ENCODE results near the gene DCBLD1. TPM values are rescaled to one million over a fixed set of nuclear protein-coding genes. Genes with fewer than 3 reads are reported as not detected.

Gene DCBLD1
- total RNA-seq, 3 donors from 2014 or later: 1.5 to 1.9 (median 1.5) TPM

DNA sequence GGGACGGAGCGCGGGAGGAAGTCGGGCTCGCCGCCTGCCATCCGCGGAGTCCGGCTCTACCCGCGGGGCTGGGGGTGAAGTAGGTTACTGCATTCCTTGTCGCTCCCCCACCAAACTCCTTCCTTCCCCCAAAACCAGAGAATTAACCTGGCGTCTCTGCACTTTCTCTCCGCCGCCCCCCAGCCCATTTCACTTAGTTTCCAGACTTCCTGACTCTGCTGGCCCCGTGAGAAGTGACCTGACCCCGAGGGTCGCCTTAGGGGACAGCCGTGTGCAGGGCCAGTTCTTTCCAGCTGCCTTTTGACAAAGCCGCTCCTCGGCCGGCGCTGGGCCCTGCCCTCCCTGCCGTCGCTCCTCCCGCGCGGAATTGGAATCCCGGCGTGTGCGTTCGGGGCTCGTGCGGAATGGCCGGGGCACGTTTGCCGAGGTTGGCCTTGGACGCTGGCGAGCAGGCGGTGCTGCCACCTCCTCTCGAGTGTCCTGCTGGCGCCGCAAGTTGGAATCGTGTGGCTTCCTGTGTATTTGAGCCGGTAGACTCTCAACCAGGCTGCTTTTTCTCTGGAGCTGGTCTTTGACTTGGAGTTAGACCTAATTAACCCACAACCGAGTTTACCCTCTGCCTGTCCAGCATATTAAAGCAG lies 650 bp downstream of the DCBLD1 start:
- H3K36me3 Mint-ChIP-seq (ENCODE audit: insufficient read depth): peaks cover 2% of the 10 kb centered on the region
- H3K4me3 Mint-ChIP-seq: peak overlapping the region; percentile 92

GRCh38 chr6:117483645-117484016 lies 1.2 kb downstream of the DCBLD1 start:
- ATAC-seq (no peak), DNase-seq (no peak)
- H3K4me1 Mint-ChIP-seq (ENCODE audit: low read depth): peaks cover 14% of the 10 kb centered on the region
- no peaks in the 10 kb centered on the region for H3K9me3 Mint-ChIP-seq
- peaks cover 2% of the 10 kb centered on the region for H3K36me3 Mint-ChIP-seq (ENCODE audit: insufficient read depth)
- H3K4me3 Mint-ChIP-seq: peak overlapping the region; percentile 92
- H3K27me3 Mint-ChIP-seq (ENCODE audit: low read depth): peaks cover 50% of the 10 kb centered on the region

More for the DNA sequence above, 650 bp downstream of the DCBLD1 start:
- peaks cover 14% of the 10 kb centered on the region for H3K4me1 Mint-ChIP-seq (ENCODE audit: low read depth)
- no peaks in the 10 kb centered on the region for H3K9me3 Mint-ChIP-seq
- no peak for DNase-seq
- ATAC-seq: peak; percentile 6 to 17
- peaks cover 51% of the 10 kb centered on the region for H3K27me3 Mint-ChIP-seq (ENCODE audit: low read depth)

DNA sequence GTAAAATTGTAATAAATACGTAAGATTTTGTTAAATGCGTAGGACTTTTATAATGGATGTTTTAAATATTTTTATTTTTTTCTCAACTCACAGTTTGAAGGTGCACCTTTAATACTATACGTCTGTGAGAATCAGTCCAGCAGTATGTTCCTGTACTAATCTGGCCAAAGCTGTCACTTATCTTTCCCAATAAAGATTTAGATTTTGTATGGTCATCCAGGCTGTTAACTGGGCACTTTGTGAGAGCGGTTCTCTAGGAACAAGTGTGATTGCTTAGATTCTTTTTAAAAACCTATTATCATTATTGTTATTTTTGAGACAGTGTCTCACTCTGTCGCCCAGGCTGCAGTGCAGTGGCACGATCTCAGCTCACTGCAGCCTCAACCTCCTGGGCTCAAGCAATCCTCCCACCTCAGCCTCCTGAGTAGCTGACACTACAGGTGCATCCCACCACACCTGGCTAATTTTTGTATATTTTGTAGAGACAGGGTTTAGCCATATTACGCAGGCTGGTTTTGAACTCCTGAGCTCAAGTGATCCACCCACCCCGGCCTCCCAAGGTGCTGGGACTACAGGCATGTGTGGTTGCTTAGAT lies 1.7 kb downstream of the DCBLD1 start:
- peaks cover 2% of the 10 kb centered on the region for H3K36me3 Mint-ChIP-seq (ENCODE audit: insufficient read depth)
- no peaks in the 10 kb centered on the region for H3K9me3 Mint-ChIP-seq
- DNase-seq (no peak), ATAC-seq (no peak)
- peaks cover 14% of the 10 kb centered on the region for H3K4me1 Mint-ChIP-seq (ENCODE audit: low read depth)
- peaks cover 47% of the 10 kb centered on the region for H3K27me3 Mint-ChIP-seq (ENCODE audit: low read depth)
- peak overlapping the region; percentile 92 for H3K4me3 Mint-ChIP-seq

GRCh38 chr6:117485433-117485832 lies 3.0 kb downstream of the DCBLD1 start:
- DNase-seq (no peak), ATAC-seq (no peak)
- Mint-ChIP-seq H3K9me3 (no peaks in the 10 kb centered on the region), H3K4me1 (ENCODE audit: low read depth) (peaks cover 14% of the 10 kb centered on the region), H3K36me3 (ENCODE audit: insufficient read depth) (peaks cover 2% of the 10 kb centered on the region), H3K27me3 (ENCODE audit: low read depth) (peaks cover 42% of the 10 kb centered on the region), H3K4me3 (no peak overlapping the region)

DNA sequence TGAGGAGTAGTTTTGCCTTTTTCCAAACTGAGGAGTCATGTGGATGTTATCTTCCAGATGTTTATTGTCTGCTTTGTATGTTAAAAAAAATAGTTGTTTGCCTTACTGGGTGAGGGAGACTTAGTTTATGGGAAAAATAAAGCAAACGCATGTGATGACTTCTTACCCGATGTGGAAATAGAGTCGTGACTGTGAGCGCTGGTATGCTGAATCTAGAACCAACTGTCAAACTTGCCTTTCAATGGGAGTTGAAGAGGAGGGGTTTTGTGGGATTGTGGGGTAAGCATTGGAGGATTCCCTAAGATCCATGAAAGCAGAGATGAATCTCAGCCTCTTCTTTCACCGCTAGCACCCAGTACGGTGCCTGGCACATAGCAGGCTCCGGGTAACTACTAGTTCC lies 5.3 kb downstream of the DCBLD1 start:
- ATAC-seq: no peak
- peaks cover 2% of the 10 kb centered on the region for H3K36me3 Mint-ChIP-seq (ENCODE audit: insufficient read depth)
- peaks cover 26% of the 10 kb centered on the region for H3K27me3 Mint-ChIP-seq (ENCODE audit: low read depth)
- H3K4me1 Mint-ChIP-seq (ENCODE audit: low read depth): peaks cover 5% of the 10 kb centered on the region
- DNase-seq: no peak
- no peaks in the 10 kb centered on the region for H3K9me3 Mint-ChIP-seq
- H3K4me3 Mint-ChIP-seq: no peak overlapping the region

DNA sequence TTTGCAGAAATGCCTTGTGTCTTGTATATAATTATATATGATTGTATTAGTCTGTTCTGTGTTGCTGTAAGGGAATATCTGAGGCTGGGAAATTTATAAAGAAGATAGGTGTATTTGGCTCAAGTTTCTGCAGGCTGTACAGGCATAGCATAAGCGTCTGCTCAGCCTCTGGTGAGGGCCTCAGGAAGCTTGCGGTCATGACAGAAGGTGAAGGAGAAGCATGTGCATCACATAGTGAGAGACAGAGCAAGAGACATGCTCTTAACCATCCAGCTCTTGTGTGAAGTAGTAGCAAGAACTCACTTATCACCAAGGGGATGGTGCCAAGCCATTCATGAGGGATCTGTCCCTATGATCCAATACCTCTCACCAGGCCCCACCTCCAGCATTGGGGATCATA lies 6.5 kb downstream of the DCBLD1 start:
- peaks cover 2% of the 10 kb centered on the region for H3K36me3 Mint-ChIP-seq (ENCODE audit: insufficient read depth)
- no peak overlapping the region for H3K4me3 Mint-ChIP-seq
- H3K4me1 Mint-ChIP-seq (ENCODE audit: low read depth): no peaks in the 10 kb centered on the region
- ATAC-seq (no peak), DNase-seq (no peak)
- peaks cover 20% of the 10 kb centered on the region for H3K27me3 Mint-ChIP-seq (ENCODE audit: low read depth)
- no peaks in the 10 kb centered on the region for H3K9me3 Mint-ChIP-seq

DNA sequence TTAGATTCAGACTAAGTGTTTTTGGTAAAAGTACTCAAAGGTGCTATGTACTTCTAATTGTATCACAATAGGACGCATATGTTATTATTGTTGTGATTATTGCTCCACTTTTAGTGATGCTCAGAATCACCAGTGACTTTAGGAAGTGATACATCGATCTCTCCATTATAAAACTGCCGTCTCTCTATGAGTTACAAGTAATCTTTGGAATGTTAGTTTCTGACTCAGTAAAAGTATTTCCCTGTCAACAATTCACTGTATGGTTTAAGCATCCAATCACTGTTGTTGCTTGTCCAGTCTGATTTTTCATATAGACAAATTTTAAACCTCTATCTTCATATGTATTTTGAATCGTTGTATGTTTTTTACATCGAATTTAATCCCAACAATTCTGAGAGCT lies 9.4 kb downstream of the DCBLD1 start:
- Mint-ChIP-seq H3K9me3 (no peaks in the 10 kb centered on the region), H3K4me1 (ENCODE audit: low read depth) (peaks cover 3% of the 10 kb centered on the region), H3K27me3 (ENCODE audit: low read depth) (peaks cover 3% of the 10 kb centered on the region), H3K4me3 (no peak overlapping the region), H3K36me3 (ENCODE audit: insufficient read depth) (peaks cover 2% of the 10 kb centered on the region)
- no peak for DNase-seq
- ATAC-seq: no peak

GRCh38 chr6:117493470-117493869 lies 11.0 kb downstream of the DCBLD1 start:
- Mint-ChIP-seq H3K4me1 (ENCODE audit: low read depth) (peaks cover 6% of the 10 kb centered on the region), H3K36me3 (ENCODE audit: insufficient read depth) (no peaks in the 10 kb centered on the region), H3K4me3 (no peak overlapping the region), H3K27me3 (ENCODE audit: low read depth) (no peaks in the 10 kb centered on the region), H3K9me3 (no peaks in the 10 kb centered on the region)
- DNase-seq (no peak), ATAC-seq (no peak)

DNA sequence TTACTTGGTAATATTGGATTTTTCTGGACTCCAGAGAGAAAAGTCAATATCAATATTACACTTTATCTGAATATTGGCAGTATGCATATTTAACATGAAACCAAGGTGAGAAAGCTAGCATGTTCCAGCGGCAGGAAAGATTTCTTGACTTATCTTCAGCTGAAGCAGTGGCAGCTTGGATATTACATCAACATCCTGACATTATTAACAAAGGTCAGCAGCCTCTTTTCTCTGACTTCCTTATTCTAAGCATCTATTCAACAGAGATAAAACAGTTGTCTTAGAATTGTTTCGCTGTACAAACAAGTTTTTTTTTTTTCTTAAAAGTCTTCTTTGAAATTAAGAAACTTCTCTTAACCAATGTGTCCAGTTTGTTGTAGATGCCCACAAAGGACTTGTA lies 11.8 kb downstream of the DCBLD1 start:
- Mint-ChIP-seq H3K4me3 (no peak overlapping the region), H3K4me1 (ENCODE audit: low read depth) (peaks cover 6% of the 10 kb centered on the region), H3K36me3 (ENCODE audit: insufficient read depth) (no peaks in the 10 kb centered on the region), H3K9me3 (no peaks in the 10 kb centered on the region), H3K27me3 (ENCODE audit: low read depth) (no peaks in the 10 kb centered on the region)
- ATAC-seq (no peak), DNase-seq (no peak)

- DNase-seq (no peak), ATAC-seq (no peak)
- Mint-ChIP-seq H3K36me3 (ENCODE audit: insufficient read depth) (no peaks in the 10 kb centered on the region), H3K27me3 (ENCODE audit: low read depth) (no peaks in the 10 kb centered on the region), H3K9me3 (no peaks in the 10 kb centered on the region), H3K4me1 (ENCODE audit: low read depth) (peaks cover 6% of the 10 kb centered on the region), H3K4me3 (no peak overlapping the region)
Observed at GRCh38 chr6:117494694-117495318, 12.3 kb downstream of the DCBLD1 start.

- Mint-ChIP-seq H3K36me3 (ENCODE audit: insufficient read depth) (no peaks in the 10 kb centered on the region), H3K4me3 (no peak overlapping the region)
- no peak for ATAC-seq
Observed at GRCh38 chr6:117495425-117495824, 13.0 kb downstream of the DCBLD1 start.

GRCh38 chr6:117495869-117496268 lies 13.4 kb downstream of the DCBLD1 start:
- no peaks in the 10 kb centered on the region for H3K27me3 Mint-ChIP-seq (ENCODE audit: low read depth)
- H3K4me1 Mint-ChIP-seq (ENCODE audit: low read depth): peaks cover 6% of the 10 kb centered on the region
- H3K36me3 Mint-ChIP-seq (ENCODE audit: insufficient read depth): no peaks in the 10 kb centered on the region
- no peak overlapping the region for H3K4me3 Mint-ChIP-seq
- DNase-seq: no peak
- H3K9me3 Mint-ChIP-seq: no peaks in the 10 kb centered on the region
- no peak for ATAC-seq

More at GRCh38 chr6:117495425-117495824, 13.0 kb downstream of the DCBLD1 start:
- Mint-ChIP-seq H3K27me3 (ENCODE audit: low read depth) (no peaks in the 10 kb centered on the region), H3K4me1 (ENCODE audit: low read depth) (peaks cover 6% of the 10 kb centered on the region), H3K9me3 (no peaks in the 10 kb centered on the region)
- DNase-seq: no peak

DNA sequence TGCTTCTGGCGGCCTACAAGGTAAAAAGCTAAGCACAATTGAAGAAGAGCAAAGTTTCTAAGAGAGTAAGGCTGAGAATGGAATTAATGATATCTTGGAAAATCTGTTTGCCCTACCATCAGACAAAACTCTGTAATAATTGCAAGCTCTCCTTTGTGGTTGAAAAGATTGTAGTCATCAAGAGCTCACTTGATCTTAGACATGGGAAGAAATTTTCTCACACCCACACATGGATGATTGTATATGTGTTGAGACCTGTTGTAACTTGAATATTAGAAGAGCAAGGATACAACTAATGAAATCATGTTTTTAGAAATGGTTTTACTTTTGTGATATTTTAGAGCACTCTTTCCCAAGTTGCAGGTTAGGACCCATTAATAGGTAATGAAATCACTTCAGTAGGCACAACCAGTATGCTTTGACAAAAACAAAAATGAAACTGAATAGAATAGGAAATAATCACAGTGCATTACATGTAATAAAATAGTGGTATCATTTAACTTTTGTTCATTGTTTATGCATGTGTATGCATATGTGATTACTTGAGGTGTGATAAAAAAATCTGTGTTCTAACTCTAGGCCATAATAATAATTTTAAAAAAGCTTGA lies 14.0 kb downstream of the DCBLD1 start:
- no peaks in the 10 kb centered on the region for H3K9me3 Mint-ChIP-seq
- DNase-seq: no peak
- peaks cover 6% of the 10 kb centered on the region for H3K4me1 Mint-ChIP-seq (ENCODE audit: low read depth)
- peak in 1 of 2 donors; percentile 18 for ATAC-seq
- H3K36me3 Mint-ChIP-seq (ENCODE audit: insufficient read depth): no peaks in the 10 kb centered on the region
- no peak overlapping the region for H3K4me3 Mint-ChIP-seq
- no peaks in the 10 kb centered on the region for H3K27me3 Mint-ChIP-seq (ENCODE audit: low read depth)

DNA sequence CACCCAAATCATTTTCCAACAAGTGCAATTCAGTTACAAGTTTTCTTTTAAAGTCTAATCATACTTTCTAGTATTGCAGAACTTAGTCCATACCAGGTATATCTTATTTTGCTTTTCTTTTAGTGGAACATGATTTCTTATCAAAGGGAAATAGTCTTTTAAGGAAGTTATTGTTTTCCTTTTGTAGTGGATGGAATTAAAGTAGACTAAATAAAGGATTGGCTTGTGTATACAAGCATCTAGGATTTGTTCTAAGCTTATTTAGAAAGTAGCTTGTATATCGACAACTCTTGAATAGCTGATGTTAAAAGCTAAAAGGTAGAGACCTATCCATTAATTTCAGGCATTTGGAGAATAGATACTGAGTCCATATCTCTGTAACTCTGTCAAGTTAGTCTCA lies 14.8 kb downstream of the DCBLD1 start:
- no peak for DNase-seq
- H3K9me3 Mint-ChIP-seq: no peaks in the 10 kb centered on the region
- no peak for ATAC-seq
- H3K27me3 Mint-ChIP-seq (ENCODE audit: low read depth): no peaks in the 10 kb centered on the region
- H3K4me3 Mint-ChIP-seq: no peak overlapping the region
- H3K36me3 Mint-ChIP-seq (ENCODE audit: insufficient read depth): no peaks in the 10 kb centered on the region
- H3K4me1 Mint-ChIP-seq (ENCODE audit: low read depth): peaks cover 6% of the 10 kb centered on the region

GRCh38 chr6:117498159-117498558 lies 15.7 kb downstream of the DCBLD1 start:
- Mint-ChIP-seq H3K9me3 (no peaks in the 10 kb centered on the region), H3K4me1 (ENCODE audit: low read depth) (peaks cover 6% of the 10 kb centered on the region), H3K27me3 (ENCODE audit: low read depth) (no peaks in the 10 kb centered on the region), H3K36me3 (ENCODE audit: insufficient read depth) (no peaks in the 10 kb centered on the region), H3K4me3 (no peak overlapping the region)
- DNase-seq: no peak
- no peak for ATAC-seq
